HEK293 (cell line): ENCODE results near the gene MAP6.

Source experiments
- FEZF1 ChIP-seq: fragments of 450-650 bp; formaldehyde crosslinking; IDR thresholded peaks from 2 replicates; pipeline ENCODE4 v1.5.1; 2016; ENCODE audit warnings: missing biosample characterization, missing genetic modification characterization
- REPIN1 ChIP-seq: fragments of 450-650 bp; formaldehyde crosslinking; IDR thresholded peaks from 2 replicates; pipeline ENCODE4 v1.5.1; 2017; ENCODE audit warnings: missing biosample characterization, missing genetic modification characterization, low read depth
- TCF7L2 ChIP-seq: IDR thresholded peaks from 2 replicates; pipeline ENCODE4 v1.6.1; 2011; ENCODE audit warnings: low read depth, mild to moderate bottlenecking, inconsistent platforms, low read length, moderate library complexity, borderline replicate concordance
- ZNF501 ChIP-seq: fragments of 450-650 bp; formaldehyde crosslinking; IDR thresholded peaks from 2 replicates; pipeline ENCODE4 v1.5.1; 2016; ENCODE audit warnings: missing biosample characterization, missing genetic modification characterization

DNA sequence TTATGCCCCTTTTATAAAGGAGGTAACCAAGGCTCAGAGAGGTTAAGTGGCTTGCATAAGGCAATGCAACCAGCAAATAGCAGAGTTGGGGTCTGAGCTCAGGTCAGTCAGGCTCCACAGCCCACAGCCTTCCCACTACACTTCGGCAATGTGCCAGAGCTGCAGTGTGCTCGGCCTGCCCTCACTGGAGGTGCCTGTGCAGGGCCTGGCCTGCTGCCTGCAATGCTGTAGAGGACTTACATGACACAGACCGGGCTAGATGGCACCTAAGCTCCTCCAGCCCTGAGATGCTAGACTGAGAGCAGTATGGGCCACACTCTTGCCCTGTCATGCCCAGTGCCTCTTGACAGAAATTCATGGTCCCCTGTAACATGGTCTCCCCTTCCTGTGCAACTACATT is 57.0 kb downstream of the MAP6 start:
- TF ChIP-seq REPIN1 (tag by site-specific recombination), result no peak
- TF ChIP-seq FEZF1, result no peak
- TF ChIP-seq TCF7L2, result no peak
- no peak for TF ChIP-seq ZNF501
